Stimulated activated CD4-positive, alpha-beta T cell treated with anti-CD3 and anti-CD28 coated beads, Interleukin-4, amount 100 ng/mL, for 24 hours (primary cell): ENCODE measurements around the gene ATRAID.
A peak's percentile ranks its signal among the peaks of the same experiment; 100 is the strongest.

ENCODE experiments used
- DNase-seq: peaks from one replicate; pipeline ENCODE4 v3.0.0-alpha.2; 2020

ATRAID gene

GRCh38 chr2:27251766-27252165, 39.9 kb downstream of the ATRAID start:
- no peak for DNase-seq

DNA sequence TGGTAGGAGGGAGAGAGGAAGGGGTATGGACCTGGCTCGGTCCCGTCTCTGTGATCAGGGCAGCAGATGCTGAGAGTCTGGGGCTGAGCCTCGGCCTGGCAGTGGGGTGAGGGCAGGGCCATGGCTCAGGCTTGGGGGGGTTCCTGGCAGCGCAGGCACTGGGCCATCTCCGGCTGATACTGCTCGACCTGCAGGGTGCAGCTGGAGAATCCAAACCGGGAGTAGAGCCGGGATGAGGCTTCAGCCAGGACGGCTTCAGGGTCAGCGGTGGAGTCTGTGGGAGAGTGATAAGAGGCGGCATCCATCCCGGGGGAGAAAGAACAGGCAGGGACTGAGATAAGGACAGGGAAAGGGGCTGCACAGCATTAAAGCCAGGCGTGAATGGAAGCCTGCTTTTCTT, 43.3 kb downstream of the ATRAID start:
- DNase-seq: no peak

GRCh38 chr2:27255660-27256059, 43.8 kb downstream of the ATRAID start:
- DNase-seq: no peak

DNA sequence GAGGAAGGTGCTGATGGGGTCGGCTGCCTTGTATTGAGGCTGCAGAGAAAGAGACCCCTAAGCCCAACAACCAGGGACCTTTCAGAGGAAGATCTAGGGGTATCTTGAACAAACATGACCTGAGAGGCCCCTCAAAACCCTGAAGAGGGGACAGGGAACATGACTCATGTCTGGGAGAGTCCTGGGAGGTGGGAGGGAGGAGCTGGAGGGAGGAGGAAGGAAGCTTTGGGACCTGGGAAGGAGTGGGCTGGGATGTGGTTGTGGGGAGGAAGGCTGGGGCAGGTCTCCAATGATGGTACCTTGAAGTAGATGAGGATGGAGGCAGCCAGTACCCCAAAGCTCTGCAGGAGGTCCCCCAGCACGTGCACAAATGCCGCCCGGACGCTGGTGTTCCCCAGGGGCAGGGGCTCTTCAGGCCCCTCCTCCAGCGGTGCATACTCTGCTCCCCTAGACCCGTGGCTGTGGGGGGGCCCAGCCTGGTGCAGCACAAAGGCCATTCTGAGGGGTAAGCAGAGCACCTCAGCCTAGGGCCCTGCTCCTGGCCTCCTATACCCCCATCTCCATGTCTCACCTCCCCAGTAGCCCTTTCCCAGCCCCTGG, 45.1 kb downstream of the ATRAID start:
- no peak for DNase-seq

DNA sequence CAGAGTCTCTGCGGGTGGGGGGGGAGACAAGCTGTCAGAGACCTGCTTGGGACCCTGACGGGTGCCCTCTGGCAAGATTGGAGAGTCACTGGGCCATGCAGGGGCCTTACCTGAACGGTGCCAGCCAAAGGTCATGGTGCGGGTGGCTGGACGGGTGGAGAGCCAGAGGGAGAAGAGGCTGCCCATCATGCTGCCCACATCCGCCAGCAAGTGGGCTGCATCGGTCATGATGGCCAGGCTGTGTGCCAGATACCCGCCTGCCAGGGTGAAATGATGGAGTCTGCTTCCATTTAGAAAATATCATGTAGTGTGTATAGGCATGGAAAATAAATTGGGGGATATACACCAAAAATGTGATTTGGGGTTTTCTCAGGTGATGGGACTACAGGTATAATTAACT, 46.2 kb downstream of the ATRAID start:
- no peak for DNase-seq

DNA sequence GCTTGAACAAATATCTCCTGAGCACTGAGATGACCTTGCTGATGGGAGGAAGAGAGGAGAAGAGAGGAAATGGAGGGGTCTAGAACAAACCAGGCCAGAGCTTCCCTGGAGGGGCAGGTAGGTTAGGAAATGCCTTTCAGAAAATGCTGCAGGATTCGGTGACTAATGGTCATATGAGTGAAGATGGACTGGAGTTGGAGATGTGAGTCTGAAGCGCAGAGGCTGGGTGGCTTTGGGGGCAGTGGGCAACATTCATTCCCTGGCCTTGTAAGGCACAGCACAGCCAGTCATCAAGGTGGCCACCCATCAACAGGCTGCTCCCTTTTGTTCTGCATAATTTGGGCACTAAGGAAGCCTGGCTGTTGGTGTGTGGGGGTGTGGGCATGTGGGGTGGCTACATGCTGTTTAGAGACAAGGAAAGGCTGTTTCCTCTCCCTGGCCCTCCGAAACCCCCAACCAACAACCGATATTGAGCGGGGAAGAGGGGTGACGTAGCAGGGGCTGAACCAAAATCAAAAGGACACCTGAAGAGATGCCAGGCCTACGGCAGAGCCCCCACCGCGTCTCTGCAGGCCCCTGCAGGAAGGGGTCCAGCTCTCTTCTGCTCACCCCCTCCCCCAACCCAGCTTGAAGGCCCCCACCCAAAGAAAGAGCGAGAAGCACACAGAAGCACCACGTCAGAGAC, 49.5 kb downstream of the ATRAID start:
- DNase-seq: no peak

DNA sequence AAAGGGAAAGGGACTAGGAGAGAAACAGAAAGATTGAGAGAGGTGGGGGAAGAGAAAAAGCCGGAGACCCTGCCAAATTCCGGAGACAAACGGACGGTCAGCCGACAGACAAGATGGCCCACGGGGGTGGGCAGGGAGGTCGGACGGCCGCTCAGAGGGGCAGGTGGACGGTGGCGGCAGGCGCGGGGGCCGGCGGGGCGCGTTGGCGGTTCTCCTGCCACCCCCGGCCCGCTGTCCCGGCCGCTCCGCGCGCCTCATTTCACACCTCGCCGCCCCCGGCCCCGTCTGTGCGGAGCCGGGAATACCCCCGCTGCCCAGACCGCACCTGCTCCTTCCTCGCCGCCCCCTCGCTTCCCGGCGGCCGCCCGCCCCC, 50.1 kb downstream of the ATRAID start:
- DNase-seq: no peak

DNA sequence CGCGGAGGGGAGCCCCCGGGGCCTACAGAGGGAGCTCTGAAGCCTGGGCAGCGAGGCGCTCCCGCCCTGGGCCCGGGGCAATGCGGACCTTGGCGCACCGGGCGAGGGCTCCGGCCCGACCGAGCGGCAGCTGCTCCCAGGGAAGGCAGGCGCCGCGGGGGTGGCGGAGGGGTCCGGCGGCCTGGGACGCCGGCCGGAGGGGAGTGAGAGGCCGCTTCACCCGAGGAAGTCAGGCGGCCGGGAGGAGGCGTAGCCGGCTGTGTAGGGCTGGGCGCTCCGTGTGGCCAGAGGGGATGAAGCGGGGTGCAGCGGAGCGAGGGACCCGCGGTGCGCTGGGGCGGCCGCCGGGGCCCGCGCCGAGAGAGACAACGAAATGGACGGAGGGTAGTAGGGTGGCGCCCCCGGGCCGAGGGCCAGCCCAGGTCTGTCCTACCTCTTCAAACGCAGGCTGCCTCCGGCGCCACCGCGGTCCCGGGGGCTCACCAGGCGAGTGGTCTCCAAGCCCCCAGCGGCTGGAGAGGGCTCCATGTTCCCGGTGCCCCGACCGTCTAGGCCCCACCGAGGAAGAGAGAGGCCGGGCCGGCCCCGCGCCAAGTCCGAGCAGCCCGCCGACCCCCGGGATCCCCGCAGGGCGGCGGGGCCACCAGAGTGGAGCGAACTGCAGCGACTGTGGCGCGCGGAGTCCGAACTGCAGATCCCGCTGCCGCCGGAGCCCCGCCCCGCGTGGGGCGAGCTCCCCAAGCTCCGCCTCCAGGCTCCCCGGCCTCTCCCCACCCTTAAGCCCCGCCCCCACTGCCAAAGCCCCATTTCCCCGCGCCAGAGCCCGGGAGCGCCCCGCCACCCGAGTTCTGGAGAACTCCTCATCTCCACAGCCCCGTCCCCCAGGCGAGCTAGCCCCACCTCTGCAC, 50.8 kb downstream of the ATRAID start, which contains the start of gene SLC30A3:
TSS of gene SLC30A3 (minus strand) at position 669 of the 908 bp plus-strand sequence. CDS start at position 528, 141 bp downstream.
- DNase-seq: peak; percentile 69

DNA sequence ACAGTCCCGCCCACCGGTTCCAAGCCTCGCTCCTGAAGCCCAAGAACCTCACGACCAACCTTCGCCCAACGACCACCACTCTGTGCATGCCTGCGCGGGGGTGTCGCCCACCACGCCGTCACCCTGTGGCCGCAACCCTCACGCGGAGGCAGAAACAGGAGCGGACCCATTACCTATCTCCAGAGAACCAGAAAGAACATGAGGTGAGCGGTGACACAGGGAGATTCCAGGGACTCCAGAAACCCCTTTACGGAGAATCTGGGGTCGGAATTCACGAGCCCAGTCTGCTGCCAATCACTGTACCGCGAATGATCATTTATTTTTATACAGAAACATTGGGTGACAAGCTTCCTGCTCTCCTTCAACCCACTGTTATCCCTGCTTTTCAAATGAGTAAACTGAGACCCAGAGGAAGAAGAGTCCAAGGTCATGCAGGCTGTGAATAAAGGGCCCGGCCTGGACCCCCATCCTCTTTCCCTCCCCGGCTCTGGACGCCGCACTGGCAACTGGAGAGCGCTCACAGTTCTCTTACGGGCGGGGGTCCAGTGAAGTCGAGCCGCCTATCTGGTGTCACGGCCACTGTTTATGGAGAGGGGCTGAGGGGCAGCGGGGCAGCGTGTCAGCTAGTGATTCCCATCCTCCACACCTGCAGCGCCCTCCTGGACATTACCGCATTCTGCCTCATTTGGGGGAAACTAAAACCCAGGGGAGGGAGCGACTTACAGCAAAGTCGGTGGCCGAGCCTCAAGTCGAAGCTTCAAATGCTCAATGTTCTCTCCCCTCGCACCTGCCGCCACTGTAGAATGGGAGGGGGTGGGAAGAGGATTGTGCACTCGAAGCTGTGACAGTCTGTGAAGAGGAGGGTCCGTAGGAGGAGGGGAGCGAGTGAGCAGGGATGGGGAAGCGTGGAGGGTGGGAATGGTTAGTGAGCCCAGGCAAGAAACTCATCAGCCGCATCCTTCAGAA, 51.7 kb downstream of the ATRAID start:
- no peak for DNase-seq

GRCh38 chr2:27264253-27264752, 52.5 kb downstream of the ATRAID start:
- no peak for DNase-seq

GRCh38 chr2:27264753-27265535, 53.1 kb downstream of the ATRAID start:
- DNase-seq: peak; percentile 63

DNA sequence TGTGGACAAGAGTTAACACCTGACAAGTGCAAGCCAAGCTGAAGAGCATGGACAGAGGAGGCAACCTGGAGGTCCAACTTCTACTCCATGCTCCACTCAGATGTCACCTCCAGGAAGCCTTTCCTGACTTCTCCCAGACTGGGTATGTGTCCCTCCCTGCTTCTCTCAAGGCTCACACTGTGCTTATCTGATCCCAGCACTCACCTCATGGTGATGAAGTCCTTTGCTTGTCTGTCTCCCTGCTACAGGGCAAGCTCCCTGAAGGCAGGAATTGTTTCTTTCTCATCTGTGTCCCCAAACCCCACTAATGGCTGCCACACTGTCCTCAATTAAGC, 53.7 kb downstream of the ATRAID start:
- DNase-seq: no peak
